MCF 10A (cell line): ENCODE results near the gene NEO1. TPM values are rescaled to one million over a fixed set of nuclear protein-coding genes. Genes with fewer than 3 reads are reported as not detected.

Source experiments
- BruUV-seq: library from RNA; stranded (reverse); fragments of 400-500 nt; replicated peaks from 2 replicates; lab custom pipeline; 2021; lab: Mats Ljungman, UMichigan
- CTCF ChIA-PET: fragments of 300-600 bp; sonication (Branson Sonifier 250); formaldehyde crosslinking; extraction: SDS; loops from one replicate; lab custom pipeline; 2021; ENCODE audit warnings: antibody characterized with exemption, inconsistent platforms; lab: Yijun Ruan, JAX
- POLR2A ChIA-PET: fragments of 300-600, 350-650 bp; sonication (Branson Sonifier 250); formaldehyde crosslinking; extraction: SDS; loops from one replicate; lab custom pipeline; 2020; ENCODE audit warnings: antibody characterized with exemption, inconsistent platforms; lab: Yijun Ruan, JAX
- DNase-seq: peaks from one replicate; pipeline ENCODE4 v3.0.0-alpha.2; 2018; ENCODE audit not compliant: unreplicated experiment
- H3K27ac Mint-ChIP-seq: one replicate; pipeline ENCODE4 v1.8.0; 2022; ENCODE audit warnings: mild to moderate bottlenecking, low read depth, mixed read lengths; ENCODE audit not compliant: unreplicated experiment
- H3K27me3 Mint-ChIP-seq: one replicate; pipeline ENCODE4 v1.8.0; 2022; ENCODE audit warnings: mixed read lengths; ENCODE audit not compliant: insufficient read depth, unreplicated experiment
- H3K36me3 Mint-ChIP-seq: one replicate; pipeline ENCODE4 v1.8.0; 2022; ENCODE audit warnings: mild to moderate bottlenecking, moderate library complexity, mixed read lengths; ENCODE audit not compliant: insufficient read depth, unreplicated experiment
- H3K4me1 Mint-ChIP-seq: one replicate; pipeline ENCODE4 v1.8.0; 2022; ENCODE audit warnings: mixed read lengths; ENCODE audit not compliant: insufficient read depth, unreplicated experiment
- H3K4me3 Mint-ChIP-seq: one replicate; pipeline ENCODE4 v1.8.0; 2022; ENCODE audit warnings: mild to moderate bottlenecking, moderate library complexity, mixed read lengths; ENCODE audit not compliant: unreplicated experiment
- H3K9me3 Mint-ChIP-seq: one replicate; pipeline ENCODE4 v1.8.0; 2022; ENCODE audit warnings: mixed read lengths; ENCODE audit not compliant: unreplicated experiment
- CTCF ChIP-seq: fragments of 200-600 bp; IDR thresholded peaks from one replicate; pipeline ENCODE4 v1.8.0; 2022; ENCODE audit warnings: antibody characterized with exemption, mild to moderate bottlenecking; ENCODE audit not compliant: unreplicated experiment
- intact Hi-C: fragments of 100-400 bp; cut with micrococcal nuclease; formaldehyde crosslinking; loops from 2 replicates; pipeline ENCODE4 v1.14.1; 2022
- total RNA-seq: library from RNA; stranded (reverse); gene quantifications from 2 replicates; pipeline ENCODE4 v1.2.3, GENCODE V29; 2022

Gene NEO1
- total RNA-seq, 1 experiment from 2014 or later = 13.2 TPM

- H3K36me3 Mint-ChIP-seq = peaks cover 7% of the 10 kb centered on the region
- intact Hi-C loops = no loop called here
- H3K27ac Mint-ChIP-seq = no peak overlapping the region
- H3K4me3 Mint-ChIP-seq = no peak overlapping the region
- H3K4me1 Mint-ChIP-seq = no peaks in the 10 kb centered on the region
- TF ChIP-seq CTCF = no peak
- H3K27me3 Mint-ChIP-seq = no peaks in the 10 kb centered on the region
- H3K9me3 Mint-ChIP-seq = peaks cover 23% of the 10 kb centered on the region
- CTCF ChIA-PET = interaction anchor here (0.7 to 0.8 kb wide), 2 partner anchors 25 to 173 kb away, joined by 3 read pairs; no protein-coding TSS in a partner anchor
- POLR2A ChIA-PET = no interaction called here
- no peak for DNase-seq
- no TSS peak for BruUV-seq
Observed at GRCh38 chr15:73153024-73153423, 100.8 kb downstream of the NEO1 start.

- CTCF ChIA-PET = no interaction called here
- intact Hi-C loops = no loop called here
Observed at GRCh38 chr15:73153447-73153846, 101.2 kb downstream of the NEO1 start.

GRCh38 chr15:73156431-73157191, 104.3 kb downstream of the NEO1 start:
- CTCF ChIA-PET = no interaction called here
- Mint-ChIP-seq H3K4me3 (no peak overlapping the region), H3K27ac (no peak overlapping the region), H3K36me3 (peaks cover 7% of the 10 kb centered on the region), H3K27me3 (no peaks in the 10 kb centered on the region), H3K9me3 (peaks cover 23% of the 10 kb centered on the region), H3K4me1 (no peaks in the 10 kb centered on the region)
- BruUV-seq = no TSS peak
- intact Hi-C loops = no loop called here
- TF ChIP-seq CTCF = no peak
- POLR2A ChIA-PET = no interaction called here
- DNase-seq = no peak

More at GRCh38 chr15:73153447-73153846, 101.2 kb downstream of the NEO1 start:
- Mint-ChIP-seq H3K4me3 (no peak overlapping the region), H3K27ac (no peak overlapping the region), H3K9me3 (peaks cover 23% of the 10 kb centered on the region), H3K27me3 (no peaks in the 10 kb centered on the region), H3K4me1 (no peaks in the 10 kb centered on the region), H3K36me3 (peaks cover 7% of the 10 kb centered on the region)
- POLR2A ChIA-PET = interaction anchor here (0.7 kb wide), 1 partner anchor 35 kb away, joined by 3 read pairs; no protein-coding TSS in a partner anchor
- DNase-seq = no peak
- no peak for TF ChIP-seq CTCF
- no TSS peak for BruUV-seq

- no TSS peak for BruUV-seq
- Mint-ChIP-seq H3K4me3 (no peak overlapping the region), H3K9me3 (peaks cover 6% of the 10 kb centered on the region), H3K27me3 (no peaks in the 10 kb centered on the region), H3K27ac (no peak overlapping the region), H3K4me1 (peaks cover 10% of the 10 kb centered on the region), H3K36me3 (peaks cover 5% of the 10 kb centered on the region)
- intact Hi-C loops = no loop called here
- ChIA-PET CTCF (no interaction called here), POLR2A (interaction anchor here (0.7 kb wide), 1 partner anchor 30 kb away, joined by 3 read pairs; no protein-coding TSS in a partner anchor)
- DNase-seq = no peak
- no peak for TF ChIP-seq CTCF
Observed at GRCh38 chr15:73161546-73161945, 109.3 kb downstream of the NEO1 start.
